Gastroesophageal sphincter (tissue), 4 donors: Measurements from ENCODE around the gene HLA-DPB1. TPM values are rescaled to one million over a fixed set of nuclear protein-coding genes. Genes with fewer than 3 reads are reported as not detected.

Source experiments
- ATAC-seq: fragments of 150-250 bp; one replicate; pipeline ENCODE4 v1.9.1; 2016; ENCODE audit warnings: mild to moderate bottlenecking, moderate library complexity
- H3K27ac ChIP-seq, 4 donors: fragments of 200-600 bp; sonication (generic) in 3 of 4; 1 replicate in 3 of 4; 2 replicates in 1 of 4; pipeline ENCODE4 v1.5.1; 2016 to 2019
- H3K27me3 ChIP-seq: fragments of 200-600 bp; sonication (generic); one replicate; pipeline ENCODE4 v1.5.1; 2019
- H3K36me3 ChIP-seq, 2 donors: fragments of 200-600 bp; sonication (generic); one replicate each; pipeline ENCODE4 v1.5.1; 2019; ENCODE audit warnings: control low read depth in 1 of 2
- H3K4me1 ChIP-seq, 3 donors: fragments of 200-600 bp; sonication (generic); 1 replicate in 2 of 3; 2 replicates in 1 of 3; pipeline ENCODE4 v1.5.1; 2016 to 2019; ENCODE audit warnings: control low read depth in 2 of 3
- H3K4me3 ChIP-seq, 2 donors: fragments of 200-600 bp; sonication (generic); one replicate each; pipeline ENCODE4 v1.5.1; 2019; ENCODE audit warnings: mild to moderate bottlenecking in 1 of 2, moderate library complexity in 1 of 2
- H3K9me3 ChIP-seq, 3 donors: fragments of 200-600 bp; sonication (generic); one replicate each; pipeline ENCODE4 v1.5.1; 2017 to 2019; ENCODE audit warnings: control low read depth in 2 of 3
- CTCF ChIP-seq, 4 experiments: fragments of 200-600 bp in 2 of 4; fragments of 450-650 bp in 2 of 4; sonication (generic) in 1 of 4; IDR thresholded peaks; one replicate each; pipeline ENCODE4 v1.5.1; 2017 to 2019; ENCODE audit warnings: antibody characterized with exemption in 4 of 4, mild to moderate bottlenecking in 2 of 4, moderate library complexity in 2 of 4
- EP300 ChIP-seq: sonication (generic); formaldehyde crosslinking; IDR thresholded peaks from one replicate; pipeline ENCODE4 v1.6.1; 2017; ENCODE audit warnings: antibody characterized with exemption, mild to moderate bottlenecking
- POLR2A ChIP-seq, 2 donors: fragments of 450-650 bp; IDR thresholded peaks; one replicate each; pipeline ENCODE4 v1.6.1; 2017; ENCODE audit warnings: antibody characterized with exemption in 2 of 2, mild to moderate bottlenecking in 2 of 2, moderate library complexity in 1 of 2
- POLR2AphosphoS5 ChIP-seq: sonication (generic); formaldehyde crosslinking; IDR thresholded peaks from one replicate; pipeline ENCODE4 v1.6.1; 2017; ENCODE audit warnings: antibody characterized with exemption
- WGBS, 2 donors: methylation state at CpG; one replicate each; pipeline ENCODE4 v1.1.5; 2018; ENCODE audit warnings: low coverage in 1 of 2; 5-methylcytosine and 5-hydroxymethylcytosine counted together
- total RNA-seq, 4 donors: library from RNA; depleted of rRNA; stranded (reverse); fragments of >200 nt; gene quantifications; one replicate each; pipeline ENCODE4 v1.1.0, GENCODE V29; 2016

HLA-DPB1 gene
- total RNA-seq, 4 donors from 2014 or later = 32.1 to 86.3 (median 66.9) TPM

DNA sequence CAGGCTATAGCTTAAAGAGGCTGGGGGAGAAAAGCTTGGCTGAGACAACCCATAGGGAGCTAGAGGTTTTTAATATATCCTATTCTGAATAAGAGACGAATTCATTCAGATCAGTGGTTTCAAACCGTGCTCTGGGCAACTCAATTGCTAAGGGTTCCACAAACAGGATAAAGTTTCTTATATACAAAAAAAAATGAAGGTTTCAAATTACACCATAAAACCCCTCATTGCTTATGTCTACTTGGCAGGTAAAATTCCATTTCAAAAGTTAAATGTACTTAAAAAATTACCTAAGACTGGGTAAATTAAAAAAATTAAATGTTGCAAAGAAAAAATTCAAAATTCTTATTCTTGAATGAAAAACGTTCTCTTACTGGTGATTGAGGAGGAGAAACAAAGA is 2.7 kb downstream of the HLA-DPB1 start:
- WGBS, 2 donors = 76 to 82% methylated on average over 3 of the region's 3 CpGs
- peaks cover 0 to 40% (median 4%) of the 10 kb centered on the region in 3 donors for H3K4me1 ChIP-seq

DNA sequence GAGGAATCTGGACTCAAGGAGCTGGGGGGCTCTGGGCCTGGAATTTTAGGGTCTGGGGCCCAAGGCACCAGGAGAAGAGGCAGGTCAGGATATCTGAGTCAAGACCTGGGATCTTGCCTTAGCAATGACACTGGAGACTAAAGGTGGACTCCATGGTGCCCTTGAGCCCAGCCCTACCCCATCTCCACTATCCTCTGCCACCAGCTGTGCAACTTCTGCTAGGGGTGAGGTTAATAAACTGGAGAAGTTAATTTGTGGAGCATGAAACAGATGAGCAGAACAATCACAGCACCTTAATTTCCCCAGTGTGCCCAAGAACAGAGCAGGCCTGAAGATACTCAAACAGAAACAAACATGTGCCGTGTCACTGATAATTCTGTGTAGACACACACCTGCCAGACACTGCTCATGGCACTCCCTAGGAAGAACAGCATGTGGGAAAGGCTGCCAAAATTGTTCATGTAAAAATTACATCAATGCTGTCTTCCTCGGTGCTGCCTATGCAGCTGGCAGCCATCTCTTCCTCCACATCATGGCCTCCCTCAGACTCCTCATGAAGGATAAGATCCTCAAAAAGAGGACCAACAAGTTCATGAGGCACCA is 3.2 kb downstream of the HLA-DPB1 start:
- peak overlapping the region in 1 of 4 donors; percentile 2 for H3K27ac ChIP-seq
- H3K36me3 ChIP-seq = peaks cover 0 to 5% of the 10 kb centered on the region in 2 donors
- H3K4me1 ChIP-seq = peaks cover 0 to 41% (median 4%) of the 10 kb centered on the region in 3 donors
- TF ChIP-seq POLR2A (IDR thresholded peaks at IDR 0.05) (no peak), EP300 (no peak), POLR2AphosphoS5 (no peak), CTCF (IDR thresholded peaks at IDR 0.05) (no peak)
- ATAC-seq = no peak
- WGBS, 2 donors = 77 to 92% methylated on average over 2 of the region's 2 CpGs
- H3K27me3 ChIP-seq = peaks cover 24% of the 10 kb centered on the region
- H3K4me3 ChIP-seq = no peak overlapping the region
- no peaks in the 10 kb centered on the region for H3K9me3 ChIP-seq

More for the DNA sequence above, 2.7 kb downstream of the HLA-DPB1 start:
- Histone ChIP-seq H3K4me3 (no peak overlapping the region), H3K36me3 (peaks cover 0 to under 1% of the 10 kb centered on the region in 2 donors), H3K27me3 (peaks cover 24% of the 10 kb centered on the region), H3K27ac (no peak overlapping the region), H3K9me3 (no peaks in the 10 kb centered on the region)
- ATAC-seq = no peak
- TF ChIP-seq POLR2AphosphoS5 = no peak
- no peak for TF ChIP-seq POLR2A (IDR thresholded peaks at IDR 0.05)
- no peak for TF ChIP-seq CTCF (IDR thresholded peaks at IDR 0.05)
- TF ChIP-seq EP300 = no peak

GRCh38 chr6:33079580-33079979 is 3.8 kb downstream of the HLA-DPB1 start:
- no peak for ATAC-seq
- Histone ChIP-seq H3K4me1 (peaks cover 0 to 41% (median 4%) of the 10 kb centered on the region in 3 donors), H3K4me3 (no peak overlapping the region), H3K27me3 (peaks cover 24% of the 10 kb centered on the region), H3K9me3 (no peaks in the 10 kb centered on the region), H3K27ac (peak overlapping the region in 3 of 4 donors; percentile 2 to 91 (median 83)), H3K36me3 (peaks cover 0 to 11% of the 10 kb centered on the region in 2 donors)
- TF ChIP-seq CTCF (IDR thresholded peaks at IDR 0.05) = no peak
- TF ChIP-seq EP300 = no peak
- WGBS, 2 donors = 59 to 65% methylated on average over 4 of the region's 4 CpGs

GRCh38 chr6:33080127-33081089 is 4.6 kb downstream of the HLA-DPB1 start:
- Histone ChIP-seq H3K27me3 (peaks cover 21% of the 10 kb centered on the region), H3K9me3 (no peaks in the 10 kb centered on the region), H3K4me1 (peaks cover 0 to 41% (median 4%) of the 10 kb centered on the region in 3 donors), H3K27ac (peak overlapping the region; percentile 65 to 91 (median 86)), H3K4me3 (peak overlapping the region; percentile 36 to 56), H3K36me3 (peaks cover 0 to 19% of the 10 kb centered on the region in 2 donors)
- peak; percentile 86 for ATAC-seq
- WGBS, 2 donors = 2 to 9% methylated on average over 18 to 21 of the region's 49 CpGs
- TF ChIP-seq EP300 (no peak), POLR2A (IDR thresholded peaks at IDR 0.05) (no peak), CTCF (IDR thresholded peaks at IDR 0.05) (no peak), POLR2AphosphoS5 (peak; percentile 34)
